Lung (tissue), 12 donors: ENCODE measurements around the gene ANKRD40CL. TPM values are rescaled to one million over a fixed set of nuclear protein-coding genes. Genes with fewer than 3 reads are reported as not detected.
A peak's percentile ranks its signal among the peaks of the same experiment; 100 is the strongest.
"Not testable (repeated sequence)": the region's sequence is repeated elsewhere in the genome, so short reads cannot be mapped to it uniquely, and the experiment has no call there.

ENCODE experiments used
- ATAC-seq: fragments of 200-7000 bp; cut with Tn5 transposase; one replicate; pipeline ENCODE4 v1.9.1; 2020; ENCODE audit warnings: moderate number of reproducible peaks; ENCODE audit not compliant: insufficient read depth, low FRiP score
- DNase-seq, 3 donors: peaks; one replicate each; pipeline ENCODE4 v3.0.0-alpha.2; 2013 to 2017
- H3K27ac ChIP-seq, 2 donors: one replicate each; pipeline ENCODE4 v1.5.1; 2013; ENCODE audit warnings: mild to moderate bottlenecking in 2 of 2, moderate library complexity in 2 of 2, control low read depth in 1 of 2, inconsistent platforms in 1 of 2, low read depth in 1 of 2, low read length in 1 of 2
- H3K27me3 ChIP-seq, 3 donors: one replicate each; pipeline ENCODE4 v1.5.1; 2013; ENCODE audit warnings: low read length in 2 of 3; ENCODE audit not compliant: control insufficient read depth in 3 of 3, insufficient read depth in 3 of 3
- H3K36me3 ChIP-seq, 4 donors: one replicate each; pipeline ENCODE4 v1.5.1; 2013; ENCODE audit warnings: low read length in 4 of 4, mild to moderate bottlenecking in 1 of 4, moderate library complexity in 1 of 4; ENCODE audit not compliant: control insufficient read depth in 4 of 4, insufficient read depth in 4 of 4
- H3K4me1 ChIP-seq, 5 donors: one replicate each; pipeline ENCODE4 v1.5.1; 2013; ENCODE audit warnings: low read length in 5 of 5, mild to moderate bottlenecking in 2 of 5, moderate library complexity in 1 of 5; ENCODE audit not compliant: control insufficient read depth in 5 of 5, insufficient read depth in 5 of 5
- H3K4me3 ChIP-seq: one replicate; pipeline ENCODE4 v1.5.1; 2013; ENCODE audit warnings: mild to moderate bottlenecking, control low read depth, moderate library complexity
- H3K9ac ChIP-seq, 2 donors: one replicate each; pipeline ENCODE4 v1.5.1; 2013; ENCODE audit warnings: low read length in 2 of 2, control low read depth in 1 of 2; ENCODE audit not compliant: insufficient read depth in 1 of 2
- H3K9me3 ChIP-seq, 4 donors: one replicate each; pipeline ENCODE4 v1.5.1; 2013; ENCODE audit warnings: low read length in 3 of 4, mild to moderate bottlenecking in 1 of 4, moderate library complexity in 1 of 4; ENCODE audit not compliant: control insufficient read depth in 4 of 4, insufficient read depth in 3 of 4
- CTCF ChIP-seq: IDR thresholded peaks from 2 replicates; pipeline ENCODE4 v1.5.1; 2012; ENCODE audit warnings: mild to moderate bottlenecking; ENCODE audit errors: control extremely low read depth, extremely low read depth
- WGBS, 2 donors: extraction: QIAGEN DNeasy Blood & Tissue Kit; methylation state at CpG; one replicate each; pipeline ENCODE4 v1.1.7; 2013; 5-methylcytosine and 5-hydroxymethylcytosine counted together
- polyA plus RNA-seq, 2 donors: library from polyadenylated mRNA; stranded (reverse); fragments of 200-250 nt; gene quantifications; one replicate each; pipeline ENCODE4 v1.2.1, GENCODE V29; 2013
- total RNA-seq, 2 donors: library from RNA; depleted of rRNA in 1 of 2; stranded (reverse); fragments of >200 nt in 1 of 2; gene quantifications; one replicate each; pipeline ENCODE4 v1.2.1, GENCODE V29; 2014 to 2021
- donor health status: control.
- donor health status: control.
- donor health status: Bipolar disorder and iron deficiency.
- donor health status: healthy.
- donor health status: DM: yes; HTN: yes; CAD: no.

ANKRD40CL gene
- total and polyA plus RNA-seq, 4 donors, result not detected

DNA sequence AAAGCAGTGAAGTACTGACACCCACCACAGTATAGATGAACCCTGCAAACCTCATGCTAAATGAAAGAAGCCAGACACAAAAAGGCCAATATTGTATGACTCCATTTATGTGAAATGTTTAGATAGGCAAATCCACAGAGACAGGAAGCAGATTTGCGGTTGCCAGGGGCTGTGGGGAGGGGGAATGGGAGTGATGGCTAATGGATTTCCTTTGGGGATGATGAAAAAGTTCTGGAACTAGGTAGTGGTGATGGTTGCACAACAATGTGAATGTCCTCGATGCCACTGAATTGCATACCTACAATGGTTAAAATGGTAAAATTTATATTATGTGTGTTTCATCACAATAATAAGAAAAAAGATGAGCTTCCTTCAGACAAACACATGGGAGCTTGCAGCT lies 39.7 kb upstream of the ANKRD40CL start:
- Histone ChIP-seq H3K4me3 (no peak overlapping the region), H3K27me3 (no peaks in the 10 kb centered on the region), H3K9ac (no peak overlapping the region), H3K9me3 (no peaks in the 10 kb centered on the region), H3K4me1 (peaks cover 0 to 4% (median 0%) of the 10 kb centered on the region in 5 donors), H3K27ac (no peak overlapping the region), H3K36me3 (no peaks in the 10 kb centered on the region)
- ATAC-seq, result no peak
- TF ChIP-seq CTCF, result no peak
- 45 to 66% methylated on average over 2 of the region's 2 CpGs for WGBS, 2 donors
- no peak for DNase-seq

- TF ChIP-seq CTCF, result no peak
- H3K9me3 ChIP-seq, result no peaks in the 10 kb centered on the region
- ATAC-seq (no peak), DNase-seq (peak; percentile 29 to 58 (median 30))
- 67 to 83% methylated on average over 11 of the region's 11 CpGs for WGBS, 2 donors
- H3K27me3 ChIP-seq, result no peaks in the 10 kb centered on the region
- H3K4me3 ChIP-seq, result no peak overlapping the region
- H3K9ac ChIP-seq, result no peak overlapping the region
- H3K27ac ChIP-seq, result no peak overlapping the region
- H3K4me1 ChIP-seq, result peaks cover 0 to 4% (median 0%) of the 10 kb centered on the region in 5 donors
- H3K36me3 ChIP-seq, result no peaks in the 10 kb centered on the region
Observed at GRCh38 chr17:50806141-50806643, 38.9 kb upstream of the ANKRD40CL start.

DNA sequence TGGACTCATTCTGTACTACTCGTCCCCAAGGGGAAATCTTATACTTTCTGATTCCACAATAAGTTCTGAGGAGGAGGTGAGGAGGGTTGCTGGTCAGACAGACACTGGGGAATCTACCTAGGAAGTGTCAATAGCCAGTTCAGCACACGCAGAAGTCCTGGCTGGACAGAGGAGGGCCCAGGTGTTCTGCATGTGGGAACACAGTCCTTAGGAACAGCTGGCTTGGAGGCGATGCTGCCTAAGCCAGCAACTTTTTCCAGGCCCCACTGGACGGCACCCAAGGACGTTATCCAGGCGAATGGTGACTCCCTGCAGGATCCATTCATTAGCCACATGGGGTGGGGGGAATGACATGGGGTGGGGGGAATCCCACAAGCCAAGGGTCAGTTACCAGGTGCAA lies 38.2 kb upstream of the ANKRD40CL start:
- H3K4me1 ChIP-seq, result peaks cover 0 to 4% (median 0%) of the 10 kb centered on the region in 5 donors
- WGBS, 2 donors, result 71 to 75% methylated on average over 6 of the region's 6 CpGs

DNA sequence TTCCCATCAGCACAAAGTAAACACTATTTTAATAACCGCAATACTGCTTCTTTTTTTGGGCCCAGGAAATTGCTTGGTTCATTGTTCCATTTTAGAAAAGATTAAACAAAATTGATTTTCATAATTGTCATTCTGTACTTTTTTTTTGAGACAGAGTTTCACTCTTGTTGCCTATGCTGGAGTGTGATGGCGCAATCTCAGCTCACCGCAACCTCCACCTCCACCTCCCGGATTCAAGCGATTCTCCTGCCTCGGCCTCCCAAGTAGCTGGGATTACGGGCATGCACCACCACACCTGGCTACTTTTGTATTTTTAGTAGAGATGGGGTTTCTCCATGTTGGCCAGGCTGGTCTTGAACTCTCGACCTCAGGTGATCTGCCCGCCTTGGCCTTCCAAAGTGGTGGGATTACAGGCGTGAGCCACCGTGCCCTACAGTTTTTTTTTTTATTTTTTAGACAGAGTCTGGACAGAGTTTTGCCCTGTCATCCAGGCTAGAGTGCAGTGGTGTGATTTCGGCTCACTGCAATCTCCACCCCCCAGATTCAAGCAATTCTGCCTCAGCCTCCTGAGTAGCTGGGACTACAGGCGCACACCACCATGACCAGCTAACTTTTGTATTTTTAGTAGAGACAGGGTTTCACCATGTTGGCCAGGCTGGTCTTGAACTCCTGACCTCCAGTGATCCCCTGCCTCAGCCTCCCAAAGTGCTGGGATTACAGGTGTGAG lies 37.6 kb upstream of the ANKRD40CL start:
- not testable (repeated sequence) for DNase-seq, H3K36me3 ChIP-seq, ATAC-seq, H3K9ac ChIP-seq, H3K27ac ChIP-seq, H3K4me3 ChIP-seq, H3K27me3 ChIP-seq, H3K4me1 ChIP-seq, H3K9me3 ChIP-seq
- WGBS, 2 donors, result 92% methylated on average over 13 of the region's 13 CpGs

More for the DNA sequence above, 38.2 kb upstream of the ANKRD40CL start:
- no peaks in the 10 kb centered on the region for H3K9me3 ChIP-seq
- no peak for TF ChIP-seq CTCF
- H3K36me3 ChIP-seq, result no peaks in the 10 kb centered on the region
- no peak for ATAC-seq
- H3K9ac ChIP-seq, result no peak overlapping the region
- H3K4me3 ChIP-seq, result no peak overlapping the region
- DNase-seq, result no peak
- no peaks in the 10 kb centered on the region for H3K27me3 ChIP-seq
- no peak overlapping the region for H3K27ac ChIP-seq
